GM10248 (cell line): ENCODE results near the gene IFT74.

Source experiments
- CTCF ChIA-PET: fragments of 300-600 bp; sonication (Branson Sonifier 250); formaldehyde crosslinking; extraction: SDS; loops from one replicate; lab custom pipeline; 2021; ENCODE audit warnings: antibody characterized with exemption; lab: Yijun Ruan, JAX
- POLR2A ChIA-PET: fragments of 350-650 bp; sonication (Branson Sonifier 250); formaldehyde crosslinking; extraction: SDS; loops from one replicate; lab custom pipeline; 2020; ENCODE audit warnings: antibody characterized with exemption; lab: Yijun Ruan, JAX
- DNase-seq: peaks from one replicate; pipeline ENCODE4 v3.0.0; 2012; ENCODE audit errors: extremely low spot score
- TF ChIP-seq, protein P1 (sequence below): IDR thresholded peaks from 2 replicates; pipeline ENCODE4 v1.5.1; 2012; ENCODE audit warnings: mild to moderate bottlenecking, low read depth; ENCODE audit errors: extremely low read depth, missing control alignments, control extremely low read depth

The IFT74 gene

DNA sequence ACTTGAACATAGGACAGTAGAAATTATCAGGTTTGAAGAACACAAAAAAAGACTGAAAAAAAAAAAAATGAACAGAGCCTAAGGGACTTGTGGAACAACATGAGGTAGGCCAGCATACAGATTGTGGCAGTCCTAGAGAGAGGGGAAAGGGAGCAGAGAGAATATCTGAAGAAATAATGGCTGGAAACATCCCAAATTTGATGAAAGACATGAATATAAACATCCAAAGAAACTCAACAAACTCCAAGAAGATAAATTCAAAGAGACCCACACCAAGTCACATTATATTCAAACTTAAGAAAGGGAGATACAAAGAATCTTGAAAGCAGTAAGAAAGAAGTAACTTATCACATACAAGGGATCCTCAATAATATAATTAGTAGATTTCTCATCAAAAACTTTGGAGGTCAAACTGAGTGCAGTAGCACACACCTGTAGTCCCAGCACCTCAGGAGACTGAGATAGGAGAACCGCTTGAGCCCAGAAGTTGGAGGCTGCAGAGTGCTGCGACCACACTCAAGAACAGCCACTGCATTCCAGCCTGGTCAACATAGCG, 18.3 kb upstream of the IFT74 start:
- DNase-seq = no peak
- ChIA-PET CTCF (interaction anchor here (1.1 to 1.6 kb wide), 2 partner anchors 9 to 47 kb away, joined by 3 to 5 read pairs; no protein-coding TSS in a partner anchor), POLR2A (no interaction called here)
- TF ChIP-seq, protein P1, sequence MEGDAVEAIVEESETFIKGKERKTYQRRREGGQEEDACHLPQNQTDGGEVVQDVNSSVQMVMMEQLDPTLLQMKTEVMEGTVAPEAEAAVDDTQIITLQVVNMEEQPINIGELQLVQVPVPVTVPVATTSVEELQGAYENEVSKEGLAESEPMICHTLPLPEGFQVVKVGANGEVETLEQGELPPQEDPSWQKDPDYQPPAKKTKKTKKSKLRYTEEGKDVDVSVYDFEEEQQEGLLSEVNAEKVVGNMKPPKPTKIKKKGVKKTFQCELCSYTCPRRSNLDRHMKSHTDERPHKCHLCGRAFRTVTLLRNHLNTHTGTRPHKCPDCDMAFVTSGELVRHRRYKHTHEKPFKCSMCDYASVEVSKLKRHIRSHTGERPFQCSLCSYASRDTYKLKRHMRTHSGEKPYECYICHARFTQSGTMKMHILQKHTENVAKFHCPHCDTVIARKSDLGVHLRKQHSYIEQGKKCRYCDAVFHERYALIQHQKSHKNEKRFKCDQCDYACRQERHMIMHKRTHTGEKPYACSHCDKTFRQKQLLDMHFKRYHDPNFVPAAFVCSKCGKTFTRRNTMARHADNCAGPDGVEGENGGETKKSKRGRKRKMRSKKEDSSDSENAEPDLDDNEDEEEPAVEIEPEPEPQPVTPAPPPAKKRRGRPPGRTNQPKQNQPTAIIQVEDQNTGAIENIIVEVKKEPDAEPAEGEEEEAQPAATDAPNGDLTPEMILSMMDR = no peak

DNA sequence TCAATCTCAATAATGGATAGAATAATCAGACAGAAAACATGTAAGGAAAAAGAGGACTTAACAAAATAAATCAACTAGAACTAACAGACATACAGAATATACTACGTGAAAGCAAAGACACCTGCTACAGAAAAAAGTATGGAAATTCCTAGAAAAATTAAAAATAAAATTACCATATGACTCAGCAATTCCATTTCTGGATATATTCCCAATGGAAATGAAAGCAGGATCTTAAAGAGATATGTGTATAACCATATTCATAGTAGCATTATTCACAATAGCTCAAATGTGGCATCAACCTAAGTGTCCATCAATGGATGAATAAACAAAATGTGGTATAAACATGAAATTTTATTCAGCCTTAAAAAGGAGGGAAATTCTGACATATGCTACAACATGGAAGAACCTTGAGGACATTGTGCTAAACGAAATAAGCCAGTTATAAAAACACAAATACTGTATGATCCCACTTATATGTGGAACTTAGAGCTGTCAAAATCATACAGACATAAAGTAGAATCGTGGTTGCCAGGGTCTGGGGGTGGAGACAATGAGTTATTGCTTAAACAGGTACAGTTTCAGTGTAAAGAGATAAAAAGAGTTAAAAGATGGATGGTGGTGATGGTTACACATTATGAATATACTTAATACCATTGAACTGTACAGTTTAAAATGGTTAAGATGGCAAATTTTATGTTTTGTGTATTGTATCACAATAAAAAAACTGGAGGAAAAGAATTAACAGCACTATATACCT, 16.1 kb upstream of the IFT74 start:
- DNase-seq = no peak
- TF ChIP-seq, protein P1 = no peak
- ChIA-PET POLR2A (no interaction called here), CTCF (interaction anchor here (1.4 kb wide), 1 partner anchor 11 kb away, joined by 7 read pairs; no protein-coding TSS in a partner anchor)

DNA sequence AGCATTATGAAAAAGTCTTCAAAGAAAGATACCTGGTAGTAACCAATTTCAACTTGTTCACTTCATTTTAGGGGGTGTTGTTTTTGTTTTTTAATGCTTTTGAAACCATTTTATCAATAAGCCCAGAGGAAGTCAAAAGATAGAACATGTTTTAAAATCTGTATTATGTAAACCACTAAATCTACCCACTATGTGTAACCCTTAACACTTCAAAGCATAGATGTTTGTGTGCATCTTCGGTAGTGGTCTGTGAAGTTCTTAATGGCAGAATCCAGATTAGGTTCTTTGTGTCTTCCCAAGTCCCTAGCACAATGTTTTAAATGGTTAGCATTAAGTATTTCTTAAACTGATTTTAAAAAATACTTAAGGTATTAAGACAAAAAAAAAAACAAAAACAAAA, 15.4 kb upstream of the IFT74 start:
- ChIA-PET CTCF (interaction anchor here (1.4 kb wide), 1 partner anchor 12 kb away, joined by 4 read pairs; no protein-coding TSS in a partner anchor), POLR2A (no interaction called here)
- TF ChIP-seq, protein P1 = no peak
- DNase-seq = no peak

DNA sequence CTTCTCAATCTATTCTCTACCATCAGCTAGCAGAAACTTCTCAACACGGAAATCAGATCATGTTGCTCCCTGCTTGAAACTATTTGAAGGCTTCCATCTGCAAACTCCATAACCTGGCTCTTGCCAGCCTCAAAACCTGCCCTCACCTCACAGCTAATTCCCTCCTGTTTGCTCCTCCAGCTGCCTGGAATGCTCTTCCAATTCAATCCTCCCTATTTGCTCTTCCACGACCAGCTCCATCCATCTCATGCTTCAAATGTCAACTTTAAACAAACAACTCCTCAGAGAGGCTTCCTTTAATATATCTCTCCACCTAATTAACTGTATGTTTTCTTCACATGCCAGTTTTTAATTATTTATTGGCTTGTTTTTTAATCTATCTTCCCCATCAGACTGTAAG, 10.6 kb upstream of the IFT74 start:
- TF ChIP-seq, protein P1 = no peak
- DNase-seq = no peak
- ChIA-PET CTCF (interaction anchor here (1.2 kb wide), 1 partner anchor 47 kb away, joined by 4 read pairs; no protein-coding TSS in a partner anchor), POLR2A (no interaction called here)

DNA sequence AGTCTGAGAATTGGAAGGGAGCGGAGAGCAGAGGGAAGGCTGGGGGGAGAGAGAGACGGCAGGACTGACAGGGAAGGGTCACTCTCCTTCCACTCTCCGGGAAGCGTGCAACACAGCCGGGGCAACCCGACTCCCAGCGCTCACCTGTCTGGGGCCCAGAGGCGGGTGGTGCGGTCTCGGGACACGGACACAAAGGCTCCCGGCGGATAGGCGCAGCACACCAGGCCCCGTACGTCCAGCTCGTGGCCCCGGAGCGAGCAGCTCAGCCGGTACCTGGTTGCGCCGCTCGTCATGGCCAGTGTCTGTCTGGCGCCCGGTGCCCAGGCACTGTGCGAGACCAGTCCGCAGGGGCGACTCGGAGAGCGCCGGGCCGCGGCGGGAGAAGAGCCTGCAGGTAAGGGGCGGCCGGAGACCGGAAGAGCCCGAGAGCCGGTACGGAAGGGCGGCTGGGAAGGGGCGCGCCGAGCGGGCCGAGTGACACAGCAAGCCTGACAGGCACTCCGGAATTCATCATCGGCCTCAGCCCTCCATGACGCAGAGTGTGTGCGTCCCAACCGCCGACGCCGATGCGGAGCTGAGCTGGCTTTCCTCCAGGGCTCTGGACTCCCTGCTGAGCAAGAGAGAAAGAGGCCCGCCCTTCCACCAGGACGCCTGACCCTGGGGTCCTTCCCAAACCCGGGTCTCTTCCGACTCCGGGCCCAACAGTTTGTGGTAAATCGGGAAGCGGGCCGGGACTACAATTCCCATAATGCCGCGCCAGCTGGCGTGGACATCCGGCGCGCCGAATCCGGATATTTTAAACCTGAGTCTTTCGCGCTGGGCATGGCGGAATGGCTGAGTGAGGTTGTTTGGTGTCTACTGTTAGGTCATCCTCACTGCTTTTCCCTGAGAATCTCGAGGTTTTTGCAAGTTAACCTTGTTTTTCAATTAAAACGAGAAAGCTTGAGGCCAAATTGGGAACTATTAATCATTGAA, 9.2 kb upstream of the IFT74 start, which contains the start of gene PLAA:
PLAA (minus strand) TSS at position 490 of the 975 bp plus-strand sequence; CDS start at position 293, 197 bp downstream.
- CTCF ChIA-PET = interaction anchor here (1.0 to 1.2 kb wide), 3 partner anchors 9 to 48 kb away, joined by 3 read pairs; no protein-coding TSS in a partner anchor

More for the DNA sequence above, 9.2 kb upstream of the IFT74 start, which contains the start of gene PLAA:
- TF ChIP-seq, protein P1 = peak; percentile 19
- DNase-seq = peak; percentile 94
- POLR2A ChIA-PET = interaction anchor here (1.4 kb wide), 1 partner anchor 55 kb away, joined by 4 read pairs; no protein-coding TSS in a partner anchor
